K562 (cell line): ENCODE results near the gene SLC17A1. TPM values are rescaled to one million over a fixed set of nuclear protein-coding genes. Genes with fewer than 3 reads are reported as not detected.

Source experiments
- ATF7 ChIP-seq: fragments of 450-650 bp; IDR thresholded peaks from 2 replicates; pipeline ENCODE4 v1.7.1; 2014; ENCODE audit warnings: mild to moderate bottlenecking, moderate library complexity
- E4F1 ChIP-seq: fragments of 250-450 bp; sonication (Bioruptor Pico); IDR thresholded peaks from 2 replicates; pipeline ENCODE4 v1.5.0; 2021; ENCODE audit warnings: mild to moderate bottlenecking, borderline replicate concordance
- FOXA3 ChIP-seq, 2 experiments: fragments of 450-650 bp in 1 of 2; sonication (generic) in 1 of 2; formaldehyde crosslinking; IDR thresholded peaks in 1 of 2; conservative IDR thresholded peaks in 1 of 2; 2 replicates each; pipeline versions ENCODE4 v1.4.0 to v1.8.0; 2020 to 2022; ENCODE audit warnings: mild to moderate bottlenecking in 2 of 2, missing genetic modification reagents in 1 of 2
- polyA plus RNA-seq, 8 experiments: library from polyadenylated mRNA; depleted of rRNA in 4 of 8; stranded (reverse) in 5 of 8; unstranded in 3 of 8; fragments of >200 nt; fragmentation: Nextera tagmentation in 2 of 8; fragmentation: Illumina TruSeq in 1 of 8; extraction: Ambion mirVana in 2 of 8; extraction: Trizol in 1 of 8; gene quantifications; 2 replicates each; pipeline versions ENCODE4 v1.2.1 to v1.2.3, GENCODE V29; 2011 to 2014; ENCODE audit warnings: inconsistent platforms in 1 of 8, missing spikeins in 1 of 8
- total RNA-seq, 7 experiments: library from RNA; depleted of rRNA in 6 of 7; stranded (reverse); fragments of >200 nt in 6 of 7; fragmentation: Illumina TruSeq in 2 of 7; extraction: Trizol in 2 of 7; gene quantifications; 2 replicates each; pipeline versions ENCODE4 v1.2.1 to v1.2.3, GENCODE V29; 2011 to 2021; ENCODE audit warnings: low replicate concordance in 1 of 7
- TF ChIP-seq, protein P1 (sequence below): fragments of 450-650 bp; IDR thresholded peaks from 2 replicates; pipeline ENCODE4 v1.6.1; 2016; ENCODE audit warnings: mild to moderate bottlenecking, moderate library complexity

SLC17A1 gene
- total and polyA plus RNA-seq, 9 of the 15 experiments (the other 6 are each of a cell fraction or from before 2014, with no cell fraction given) = not detected

GRCh38 chr6:25862199-25862598 is 30.3 kb upstream of the SLC17A1 start (continued):
- TF ChIP-seq, protein P1, sequence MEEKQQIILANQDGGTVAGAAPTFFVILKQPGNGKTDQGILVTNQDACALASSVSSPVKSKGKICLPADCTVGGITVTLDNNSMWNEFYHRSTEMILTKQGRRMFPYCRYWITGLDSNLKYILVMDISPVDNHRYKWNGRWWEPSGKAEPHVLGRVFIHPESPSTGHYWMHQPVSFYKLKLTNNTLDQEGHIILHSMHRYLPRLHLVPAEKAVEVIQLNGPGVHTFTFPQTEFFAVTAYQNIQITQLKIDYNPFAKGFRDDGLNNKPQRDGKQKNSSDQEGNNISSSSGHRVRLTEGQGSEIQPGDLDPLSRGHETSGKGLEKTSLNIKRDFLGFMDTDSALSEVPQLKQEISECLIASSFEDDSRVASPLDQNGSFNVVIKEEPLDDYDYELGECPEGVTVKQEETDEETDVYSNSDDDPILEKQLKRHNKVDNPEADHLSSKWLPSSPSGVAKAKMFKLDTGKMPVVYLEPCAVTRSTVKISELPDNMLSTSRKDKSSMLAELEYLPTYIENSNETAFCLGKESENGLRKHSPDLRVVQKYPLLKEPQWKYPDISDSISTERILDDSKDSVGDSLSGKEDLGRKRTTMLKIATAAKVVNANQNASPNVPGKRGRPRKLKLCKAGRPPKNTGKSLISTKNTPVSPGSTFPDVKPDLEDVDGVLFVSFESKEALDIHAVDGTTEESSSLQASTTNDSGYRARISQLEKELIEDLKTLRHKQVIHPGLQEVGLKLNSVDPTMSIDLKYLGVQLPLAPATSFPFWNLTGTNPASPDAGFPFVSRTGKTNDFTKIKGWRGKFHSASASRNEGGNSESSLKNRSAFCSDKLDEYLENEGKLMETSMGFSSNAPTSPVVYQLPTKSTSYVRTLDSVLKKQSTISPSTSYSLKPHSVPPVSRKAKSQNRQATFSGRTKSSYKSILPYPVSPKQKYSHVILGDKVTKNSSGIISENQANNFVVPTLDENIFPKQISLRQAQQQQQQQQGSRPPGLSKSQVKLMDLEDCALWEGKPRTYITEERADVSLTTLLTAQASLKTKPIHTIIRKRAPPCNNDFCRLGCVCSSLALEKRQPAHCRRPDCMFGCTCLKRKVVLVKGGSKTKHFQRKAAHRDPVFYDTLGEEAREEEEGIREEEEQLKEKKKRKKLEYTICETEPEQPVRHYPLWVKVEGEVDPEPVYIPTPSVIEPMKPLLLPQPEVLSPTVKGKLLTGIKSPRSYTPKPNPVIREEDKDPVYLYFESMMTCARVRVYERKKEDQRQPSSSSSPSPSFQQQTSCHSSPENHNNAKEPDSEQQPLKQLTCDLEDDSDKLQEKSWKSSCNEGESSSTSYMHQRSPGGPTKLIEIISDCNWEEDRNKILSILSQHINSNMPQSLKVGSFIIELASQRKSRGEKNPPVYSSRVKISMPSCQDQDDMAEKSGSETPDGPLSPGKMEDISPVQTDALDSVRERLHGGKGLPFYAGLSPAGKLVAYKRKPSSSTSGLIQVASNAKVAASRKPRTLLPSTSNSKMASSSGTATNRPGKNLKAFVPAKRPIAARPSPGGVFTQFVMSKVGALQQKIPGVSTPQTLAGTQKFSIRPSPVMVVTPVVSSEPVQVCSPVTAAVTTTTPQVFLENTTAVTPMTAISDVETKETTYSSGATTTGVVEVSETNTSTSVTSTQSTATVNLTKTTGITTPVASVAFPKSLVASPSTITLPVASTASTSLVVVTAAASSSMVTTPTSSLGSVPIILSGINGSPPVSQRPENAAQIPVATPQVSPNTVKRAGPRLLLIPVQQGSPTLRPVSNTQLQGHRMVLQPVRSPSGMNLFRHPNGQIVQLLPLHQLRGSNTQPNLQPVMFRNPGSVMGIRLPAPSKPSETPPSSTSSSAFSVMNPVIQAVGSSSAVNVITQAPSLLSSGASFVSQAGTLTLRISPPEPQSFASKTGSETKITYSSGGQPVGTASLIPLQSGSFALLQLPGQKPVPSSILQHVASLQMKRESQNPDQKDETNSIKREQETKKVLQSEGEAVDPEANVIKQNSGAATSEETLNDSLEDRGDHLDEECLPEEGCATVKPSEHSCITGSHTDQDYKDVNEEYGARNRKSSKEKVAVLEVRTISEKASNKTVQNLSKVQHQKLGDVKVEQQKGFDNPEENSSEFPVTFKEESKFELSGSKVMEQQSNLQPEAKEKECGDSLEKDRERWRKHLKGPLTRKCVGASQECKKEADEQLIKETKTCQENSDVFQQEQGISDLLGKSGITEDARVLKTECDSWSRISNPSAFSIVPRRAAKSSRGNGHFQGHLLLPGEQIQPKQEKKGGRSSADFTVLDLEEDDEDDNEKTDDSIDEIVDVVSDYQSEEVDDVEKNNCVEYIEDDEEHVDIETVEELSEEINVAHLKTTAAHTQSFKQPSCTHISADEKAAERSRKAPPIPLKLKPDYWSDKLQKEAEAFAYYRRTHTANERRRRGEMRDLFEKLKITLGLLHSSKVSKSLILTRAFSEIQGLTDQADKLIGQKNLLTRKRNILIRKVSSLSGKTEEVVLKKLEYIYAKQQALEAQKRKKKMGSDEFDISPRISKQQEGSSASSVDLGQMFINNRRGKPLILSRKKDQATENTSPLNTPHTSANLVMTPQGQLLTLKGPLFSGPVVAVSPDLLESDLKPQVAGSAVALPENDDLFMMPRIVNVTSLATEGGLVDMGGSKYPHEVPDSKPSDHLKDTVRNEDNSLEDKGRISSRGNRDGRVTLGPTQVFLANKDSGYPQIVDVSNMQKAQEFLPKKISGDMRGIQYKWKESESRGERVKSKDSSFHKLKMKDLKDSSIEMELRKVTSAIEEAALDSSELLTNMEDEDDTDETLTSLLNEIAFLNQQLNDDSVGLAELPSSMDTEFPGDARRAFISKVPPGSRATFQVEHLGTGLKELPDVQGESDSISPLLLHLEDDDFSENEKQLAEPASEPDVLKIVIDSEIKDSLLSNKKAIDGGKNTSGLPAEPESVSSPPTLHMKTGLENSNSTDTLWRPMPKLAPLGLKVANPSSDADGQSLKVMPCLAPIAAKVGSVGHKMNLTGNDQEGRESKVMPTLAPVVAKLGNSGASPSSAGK = no peak
- no peak for TF ChIP-seq E4F1 (CRISPR knock-in tag)
- TF ChIP-seq ATF7 = peak; percentile 47; the same call in 1 of the 2 replicates
- no peak for TF ChIP-seq FOXA3 (CRISPR knock-in tag; conservative IDR thresholded peaks at IDR 0.05 in 1 of 2, IDR thresholded peaks at IDR 0.05 in 1 of 2)
- TF ChIP-seq, all 486 proteins: peak for 5
